MM.1S (cell line): Measurements from ENCODE around the gene PTPRK.
A peak's percentile ranks its signal among the peaks of the same experiment; 100 is the strongest.

Experiments
- DNase-seq: peaks from one replicate; pipeline ENCODE4 v3.0.0-alpha.2; 2015
- H2AFZ ChIP-seq: fragments of 300-600 bp; sonication (generic); 2 replicates; pipeline ENCODE4 v1.6.0; 2016; ENCODE audit warnings: antibody characterized with exemption, low read length
- H3F3A ChIP-seq: fragments of 300-600 bp; sonication (generic); 2 replicates; pipeline ENCODE4 v1.6.1; 2016; ENCODE audit warnings: mild to moderate bottlenecking, antibody characterized with exemption, low read length, moderate library complexity, mixed read lengths; ENCODE audit not compliant: insufficient read depth
- H3K27ac ChIP-seq: fragments of 300-600 bp; sonication (generic); 2 replicates; pipeline ENCODE4 v1.5.1; 2016; ENCODE audit warnings: mild to moderate bottlenecking, low read length
- H3K27me3 ChIP-seq: fragments of 300-600 bp; sonication (generic); replicated peaks from 2 replicates; pipeline ENCODE4 v1.6.0; 2016; ENCODE audit warnings: low read length; ENCODE audit not compliant: insufficient read depth
- H3K36me3 ChIP-seq: fragments of 300-600 bp; sonication (generic); replicated peaks from 2 replicates; pipeline ENCODE4 v1.6.1; 2016; ENCODE audit warnings: mild to moderate bottlenecking, low read length, mixed read lengths; ENCODE audit not compliant: insufficient read depth
- H3K4me1 ChIP-seq: fragments of 300-600 bp; sonication (generic); 2 replicates; pipeline ENCODE4 v1.6.1; 2016; ENCODE audit warnings: low read length, mixed read lengths
- H3K4me2 ChIP-seq: fragments of 300-600 bp; sonication (generic); 2 replicates; pipeline ENCODE4 v1.6.0; 2016; ENCODE audit warnings: low read depth, low read length
- H3K4me3 ChIP-seq: fragments of 300-600 bp; sonication (generic); 2 replicates; pipeline ENCODE4 v1.5.1; 2016; ENCODE audit warnings: low read length, mixed read lengths
- H3K79me2 ChIP-seq: fragments of 300-600 bp; sonication (generic); 2 replicates; pipeline ENCODE4 v1.6.1; 2016; ENCODE audit warnings: mixed run types, low read length, mixed read lengths
- H3K9ac ChIP-seq: fragments of 300-600 bp; sonication (generic); 2 replicates; pipeline ENCODE4 v1.6.1; 2016; ENCODE audit warnings: low read length, mixed read lengths
- H3K9me2 ChIP-seq: fragments of 300-600 bp; sonication (generic); replicated peaks from 2 replicates; pipeline ENCODE4 v1.6.1; 2016; ENCODE audit warnings: mild to moderate bottlenecking, low read length, mixed read lengths; ENCODE audit not compliant: insufficient read depth
- H3K9me3 ChIP-seq: fragments of 300-600 bp; sonication (generic); replicated peaks from 2 replicates; pipeline ENCODE4 v1.6.1; 2016; ENCODE audit warnings: mild to moderate bottlenecking, low read length, mixed read lengths; ENCODE audit not compliant: insufficient read depth
- H4K20me1 ChIP-seq: fragments of 300-600 bp; sonication (generic); 2 replicates; pipeline ENCODE4 v1.6.1; 2016; ENCODE audit warnings: mild to moderate bottlenecking, low read length, moderate library complexity, mixed read lengths; ENCODE audit not compliant: insufficient read depth
- EZH2 ChIP-seq: fragments of 300-600 bp; sonication (generic); optimal IDR thresholded peaks from 2 replicates; pipeline ENCODE3; 2017; ENCODE audit warnings: low read depth, mild to moderate bottlenecking, antibody characterized with exemption, low read length, mixed read lengths
- EZH2phosphoT487 ChIP-seq: fragments of 300-600 bp; sonication (generic); IDR thresholded peaks from 2 replicates; pipeline ENCODE4 v1.6.1; 2018; ENCODE audit warnings: antibody characterized with exemption, low read length
- TF ChIP-seq, protein P1 (sequence below): fragments of 300-600 bp; sonication (generic); IDR thresholded peaks from 2 replicates; pipeline ENCODE4 v1.5.1; 2016; ENCODE audit warnings: antibody characterized with exemption, low read length, mixed read lengths

The PTPRK gene

DNA sequence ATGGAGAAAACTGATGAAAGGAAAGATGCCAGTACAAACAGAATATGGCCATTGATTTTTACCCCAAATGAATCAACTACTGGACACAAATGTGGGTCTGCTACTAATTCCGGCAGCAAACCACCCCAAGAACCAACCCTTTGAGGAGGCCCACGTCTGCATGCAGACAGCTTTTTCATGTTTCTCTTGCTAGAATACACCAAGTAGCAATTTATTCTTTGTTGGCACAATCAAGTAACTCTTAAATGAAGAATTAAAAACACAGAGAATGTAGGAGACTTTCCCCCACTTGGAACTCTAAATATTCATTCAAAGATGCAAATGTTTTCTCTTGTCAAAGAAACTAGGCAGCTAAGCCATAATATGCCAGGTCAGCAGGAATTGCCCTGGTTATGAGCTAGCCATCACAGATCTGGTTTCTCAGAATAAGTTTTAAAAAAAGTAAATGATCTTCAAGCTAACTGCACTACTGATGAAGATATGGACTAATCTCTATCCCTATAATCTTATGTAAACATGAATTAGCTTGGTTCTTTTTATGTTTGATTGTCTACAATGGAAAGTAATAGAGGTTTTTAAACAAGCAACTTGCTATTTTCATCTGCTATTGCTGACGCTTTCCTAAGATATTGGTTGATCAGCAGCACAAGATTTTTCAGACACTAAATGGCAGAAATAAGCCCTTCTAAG lies 456.4 kb downstream of the PTPRK start:
- Histone ChIP-seq H3K9me3 (no peaks in the 10 kb centered on the region), H3F3A (no peaks in the 10 kb centered on the region), H3K9me2 (no peaks in the 10 kb centered on the region), H3K79me2 (no peaks in the 10 kb centered on the region), H3K36me3 (no peaks in the 10 kb centered on the region), H2AFZ (no peak overlapping the region), H3K27me3 (no peaks in the 10 kb centered on the region), H3K9ac (no peak overlapping the region), H3K27ac (no peak overlapping the region), H3K4me2 (0 out of 2 replicates have a peak overlapping the region, but pooled peaks have one; percentile 1), H3K4me3 (no peak overlapping the region), H3K4me1 (peaks cover 10% of the 10 kb centered on the region; the same call in 1 of the 2 replicates), H4K20me1 (no peaks in the 10 kb centered on the region)
- DNase-seq: peak; percentile 60
- TF ChIP-seq EZH2phosphoT487 (no peak), EZH2 (no peak)
- TF ChIP-seq, protein P1, sequence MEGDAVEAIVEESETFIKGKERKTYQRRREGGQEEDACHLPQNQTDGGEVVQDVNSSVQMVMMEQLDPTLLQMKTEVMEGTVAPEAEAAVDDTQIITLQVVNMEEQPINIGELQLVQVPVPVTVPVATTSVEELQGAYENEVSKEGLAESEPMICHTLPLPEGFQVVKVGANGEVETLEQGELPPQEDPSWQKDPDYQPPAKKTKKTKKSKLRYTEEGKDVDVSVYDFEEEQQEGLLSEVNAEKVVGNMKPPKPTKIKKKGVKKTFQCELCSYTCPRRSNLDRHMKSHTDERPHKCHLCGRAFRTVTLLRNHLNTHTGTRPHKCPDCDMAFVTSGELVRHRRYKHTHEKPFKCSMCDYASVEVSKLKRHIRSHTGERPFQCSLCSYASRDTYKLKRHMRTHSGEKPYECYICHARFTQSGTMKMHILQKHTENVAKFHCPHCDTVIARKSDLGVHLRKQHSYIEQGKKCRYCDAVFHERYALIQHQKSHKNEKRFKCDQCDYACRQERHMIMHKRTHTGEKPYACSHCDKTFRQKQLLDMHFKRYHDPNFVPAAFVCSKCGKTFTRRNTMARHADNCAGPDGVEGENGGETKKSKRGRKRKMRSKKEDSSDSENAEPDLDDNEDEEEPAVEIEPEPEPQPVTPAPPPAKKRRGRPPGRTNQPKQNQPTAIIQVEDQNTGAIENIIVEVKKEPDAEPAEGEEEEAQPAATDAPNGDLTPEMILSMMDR: no peak

DNA sequence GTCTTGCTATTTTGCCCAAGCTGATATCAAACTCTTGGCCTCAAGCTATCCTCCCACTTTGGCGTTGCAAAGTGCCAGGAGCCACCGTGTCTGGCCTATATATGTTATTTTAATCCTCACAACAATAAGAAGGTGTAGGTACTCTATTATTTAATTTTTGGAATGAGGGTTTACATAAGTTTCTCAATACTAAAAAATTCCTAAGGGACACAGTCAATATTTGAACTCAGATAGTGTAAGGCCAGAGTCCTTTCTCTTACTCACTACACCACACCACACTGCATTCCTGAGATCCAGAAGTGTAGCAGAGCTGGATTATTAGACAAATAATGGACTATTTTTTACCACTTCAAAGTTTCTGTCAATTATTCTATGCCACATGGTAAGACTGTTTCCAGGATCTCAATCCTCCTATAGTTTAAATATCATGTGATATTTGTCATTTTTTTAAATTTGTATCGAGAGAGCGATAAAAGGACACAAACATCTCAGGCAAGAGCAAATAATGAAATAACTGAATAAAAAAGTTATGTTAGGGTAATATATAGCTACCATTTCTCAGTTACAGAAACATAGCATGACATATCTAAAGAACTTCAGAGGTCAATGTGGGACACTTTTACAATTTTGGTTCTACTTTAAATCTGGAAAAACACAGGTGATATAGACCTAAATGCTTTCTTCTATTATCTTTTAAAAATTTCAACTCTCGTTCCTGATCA lies 457.4 kb downstream of the PTPRK start:
- no peak for TF ChIP-seq EZH2
- TF ChIP-seq, protein P1: no peak
- no peak for TF ChIP-seq EZH2phosphoT487
- DNase-seq: no peak
- Histone ChIP-seq H3K9ac (no peak overlapping the region), H2AFZ (no peak overlapping the region), H3K4me3 (no peak overlapping the region), H3K36me3 (no peaks in the 10 kb centered on the region), H3K9me3 (no peaks in the 10 kb centered on the region), H3K27ac (no peak overlapping the region), H4K20me1 (no peaks in the 10 kb centered on the region), H3F3A (no peaks in the 10 kb centered on the region), H3K27me3 (no peaks in the 10 kb centered on the region), H3K79me2 (no peaks in the 10 kb centered on the region), H3K4me1 (peaks cover 10% of the 10 kb centered on the region; the same call in 1 of the 2 replicates), H3K9me2 (no peaks in the 10 kb centered on the region), H3K4me2 (no peak overlapping the region)

DNA sequence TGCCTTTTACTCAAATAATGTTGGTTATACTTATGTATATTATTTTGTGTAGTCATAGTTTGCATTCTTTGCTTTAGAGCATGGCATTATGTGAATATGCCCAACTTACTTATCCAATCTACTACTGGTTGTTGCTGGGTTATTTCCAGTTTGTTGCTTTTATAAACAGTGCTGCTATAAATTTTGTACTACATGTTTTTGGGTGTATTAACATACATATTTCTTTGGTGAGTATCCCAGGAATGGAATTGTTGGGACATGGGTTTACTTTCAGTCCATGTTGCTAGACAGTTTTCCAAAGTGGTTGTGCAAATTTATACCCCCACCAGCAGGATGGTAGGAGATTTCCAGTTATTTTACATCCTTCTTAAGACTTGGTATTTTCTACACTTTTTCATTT lies 462.5 kb downstream of the PTPRK start:
- no peaks in the 10 kb centered on the region for H3K4me1 ChIP-seq
- H3K27ac ChIP-seq: no peak overlapping the region
- H3K79me2 ChIP-seq: no peaks in the 10 kb centered on the region
- no peak overlapping the region for H2AFZ ChIP-seq
- H3K9me3 ChIP-seq: no peaks in the 10 kb centered on the region
- TF ChIP-seq, protein P1: no peak
- no peak for TF ChIP-seq EZH2phosphoT487
- TF ChIP-seq EZH2: no peak
- DNase-seq: no peak
- H3K27me3 ChIP-seq: no peaks in the 10 kb centered on the region
- no peaks in the 10 kb centered on the region for H3K9me2 ChIP-seq
- no peak overlapping the region for H3K4me2 ChIP-seq
- H3F3A ChIP-seq: no peaks in the 10 kb centered on the region
- H3K36me3 ChIP-seq: no peaks in the 10 kb centered on the region
- no peak overlapping the region for H3K4me3 ChIP-seq
- no peak overlapping the region for H3K9ac ChIP-seq
- H4K20me1 ChIP-seq: no peaks in the 10 kb centered on the region
